ENCODE results near the gene KANSL1. TPM values are rescaled to one million over a fixed set of nuclear protein-coding genes. Genes with fewer than 3 reads are reported as not detected.

Gene KANSL1
- total RNA-seq, 2 donors from 2014 or later, result 26.6 to 29.2 TPM

DNA sequence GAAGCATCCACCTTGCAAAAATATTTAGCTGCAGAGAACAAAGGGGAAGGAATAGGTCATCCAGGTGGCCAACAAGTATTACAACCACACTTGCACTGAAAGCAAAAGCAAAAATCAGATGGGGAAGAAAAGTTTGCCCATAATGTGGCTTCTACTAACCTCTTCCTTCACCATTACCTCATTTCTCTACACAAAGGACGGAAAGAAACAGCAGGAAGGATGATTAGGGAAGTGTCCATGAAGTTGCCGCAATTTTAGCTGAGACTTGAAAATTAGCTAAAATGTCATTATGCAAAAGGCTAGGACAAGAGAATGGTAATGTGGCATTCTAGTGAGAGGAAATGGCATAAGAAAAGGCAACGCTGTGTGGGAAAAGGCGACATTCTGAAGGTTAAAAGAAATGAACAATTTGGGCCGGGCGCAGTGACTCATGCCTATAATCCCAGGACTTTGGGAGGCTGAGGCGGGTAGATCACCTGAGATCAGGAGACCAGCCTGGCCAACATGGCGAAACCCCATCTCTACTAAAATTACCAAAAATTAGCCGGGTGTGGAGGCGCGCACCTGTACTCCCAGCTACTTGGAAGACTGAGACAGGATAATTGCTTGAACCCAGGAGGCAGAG lies 13.7 kb downstream of the KANSL1 start:
- H3K27ac ChIP-seq, result no peak overlapping the region
- H3K27me3 ChIP-seq, result no peaks in the 10 kb centered on the region
- peaks cover 0 to 88% of the 10 kb centered on the region in 2 donors for H3K4me1 ChIP-seq
- no peaks in the 10 kb centered on the region for H3K9me3 ChIP-seq
- TF ChIP-seq, protein P1, sequence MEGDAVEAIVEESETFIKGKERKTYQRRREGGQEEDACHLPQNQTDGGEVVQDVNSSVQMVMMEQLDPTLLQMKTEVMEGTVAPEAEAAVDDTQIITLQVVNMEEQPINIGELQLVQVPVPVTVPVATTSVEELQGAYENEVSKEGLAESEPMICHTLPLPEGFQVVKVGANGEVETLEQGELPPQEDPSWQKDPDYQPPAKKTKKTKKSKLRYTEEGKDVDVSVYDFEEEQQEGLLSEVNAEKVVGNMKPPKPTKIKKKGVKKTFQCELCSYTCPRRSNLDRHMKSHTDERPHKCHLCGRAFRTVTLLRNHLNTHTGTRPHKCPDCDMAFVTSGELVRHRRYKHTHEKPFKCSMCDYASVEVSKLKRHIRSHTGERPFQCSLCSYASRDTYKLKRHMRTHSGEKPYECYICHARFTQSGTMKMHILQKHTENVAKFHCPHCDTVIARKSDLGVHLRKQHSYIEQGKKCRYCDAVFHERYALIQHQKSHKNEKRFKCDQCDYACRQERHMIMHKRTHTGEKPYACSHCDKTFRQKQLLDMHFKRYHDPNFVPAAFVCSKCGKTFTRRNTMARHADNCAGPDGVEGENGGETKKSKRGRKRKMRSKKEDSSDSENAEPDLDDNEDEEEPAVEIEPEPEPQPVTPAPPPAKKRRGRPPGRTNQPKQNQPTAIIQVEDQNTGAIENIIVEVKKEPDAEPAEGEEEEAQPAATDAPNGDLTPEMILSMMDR (IDR thresholded peaks at IDR 0.05), result no peak
- no peaks in the 10 kb centered on the region for H3K36me3 ChIP-seq
- no peak for DNase-seq (ENCODE audit: low spot score)
- no peak overlapping the region for H3K4me3 ChIP-seq

DNA sequence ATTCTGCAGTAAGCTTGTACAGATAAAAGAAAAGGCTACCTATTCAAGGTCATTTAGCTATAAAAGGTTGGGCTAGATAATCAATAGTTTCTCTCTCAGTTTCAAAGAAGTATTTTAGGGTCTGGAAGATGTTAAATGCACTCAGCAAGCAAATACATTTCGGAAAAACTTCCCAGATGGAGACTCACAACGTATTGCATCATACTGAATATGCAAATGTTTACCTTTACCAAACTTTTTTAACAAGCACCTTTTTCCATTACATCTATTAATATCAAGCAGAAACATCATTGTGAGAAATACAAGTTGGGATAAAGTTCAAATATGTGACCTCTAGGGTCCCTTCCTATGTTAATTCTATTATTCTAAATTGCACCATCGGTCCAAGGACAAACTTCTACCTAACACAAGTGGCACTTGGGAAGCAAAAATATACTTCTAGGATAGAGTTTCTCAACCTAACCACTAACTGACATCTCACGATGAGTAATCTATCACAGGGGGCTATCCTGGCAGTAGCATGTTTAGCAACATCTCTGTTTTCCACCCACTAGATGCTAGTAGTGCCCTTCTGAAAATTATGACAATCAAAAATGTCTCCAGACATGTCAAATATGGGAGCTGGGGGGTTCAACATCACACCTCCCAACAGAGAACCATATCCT lies 14.5 kb downstream of the KANSL1 start:
- H3K27ac ChIP-seq, result no peak overlapping the region
- H3K4me1 ChIP-seq, result peaks cover 0 to 88% of the 10 kb centered on the region in 2 donors
- no peak for DNase-seq (ENCODE audit: low spot score)
- TF ChIP-seq, protein P1 (IDR thresholded peaks at IDR 0.05), result no peak
- H3K27me3 ChIP-seq, result no peaks in the 10 kb centered on the region
- H3K36me3 ChIP-seq, result no peaks in the 10 kb centered on the region
- H3K9me3 ChIP-seq, result no peaks in the 10 kb centered on the region
- no peak overlapping the region for H3K4me3 ChIP-seq

DNA sequence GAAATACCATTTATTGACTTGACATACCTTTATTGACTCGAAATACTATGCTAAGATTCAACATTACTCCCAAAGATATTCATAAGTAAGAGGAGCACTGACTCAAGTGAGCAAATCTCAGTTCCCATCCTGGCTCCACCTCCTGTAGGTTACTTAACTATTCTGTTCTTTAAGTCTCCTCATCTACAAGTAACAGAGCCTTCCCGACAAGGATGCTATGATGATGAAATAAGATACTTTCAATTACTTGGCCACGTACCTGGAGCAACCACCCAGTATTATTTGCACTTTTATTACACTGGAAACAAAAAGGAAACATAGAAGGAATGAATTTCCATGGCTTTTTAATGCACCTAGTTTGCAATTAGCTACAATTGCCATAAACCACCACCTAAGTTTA lies 16.3 kb downstream of the KANSL1 start:
- no peaks in the 10 kb centered on the region for H3K27me3 ChIP-seq
- TF ChIP-seq, protein P1 (IDR thresholded peaks at IDR 0.05), result no peak
- peaks cover 0 to 86% of the 10 kb centered on the region in 2 donors for H3K4me1 ChIP-seq
- H3K4me3 ChIP-seq, result no peak overlapping the region
- H3K27ac ChIP-seq, result no peak overlapping the region
- H3K36me3 ChIP-seq, result no peaks in the 10 kb centered on the region
- no peaks in the 10 kb centered on the region for H3K9me3 ChIP-seq
- DNase-seq (ENCODE audit: low spot score), result no peak

DNA sequence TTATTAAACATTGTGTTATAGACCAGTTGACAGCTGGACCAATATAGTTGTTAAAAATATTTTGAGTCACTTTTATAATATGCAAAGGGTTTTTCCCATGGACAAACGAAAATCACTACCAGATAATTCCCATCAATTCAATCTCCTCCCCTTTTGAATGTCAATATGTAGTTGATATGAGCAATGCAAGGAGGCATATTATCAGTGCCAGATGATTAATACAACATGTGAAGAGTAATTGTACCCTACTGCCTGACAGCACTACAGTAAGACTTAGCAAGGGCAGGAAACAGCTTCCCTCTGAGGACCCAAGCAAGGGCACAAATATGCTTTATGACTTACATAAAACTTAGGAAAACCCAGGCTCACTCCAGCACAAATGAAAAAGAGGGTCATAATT lies 17.3 kb downstream of the KANSL1 start:
- Histone ChIP-seq H3K36me3 (peaks cover 11% of the 10 kb centered on the region), H3K4me1 (peaks cover 0 to 84% of the 10 kb centered on the region in 2 donors), H3K9me3 (no peaks in the 10 kb centered on the region), H3K27ac (no peak overlapping the region), H3K27me3 (no peaks in the 10 kb centered on the region), H3K4me3 (no peak overlapping the region)
- no peak for DNase-seq (ENCODE audit: low spot score)
- TF ChIP-seq, protein P1 (IDR thresholded peaks at IDR 0.05), result no peak

DNA sequence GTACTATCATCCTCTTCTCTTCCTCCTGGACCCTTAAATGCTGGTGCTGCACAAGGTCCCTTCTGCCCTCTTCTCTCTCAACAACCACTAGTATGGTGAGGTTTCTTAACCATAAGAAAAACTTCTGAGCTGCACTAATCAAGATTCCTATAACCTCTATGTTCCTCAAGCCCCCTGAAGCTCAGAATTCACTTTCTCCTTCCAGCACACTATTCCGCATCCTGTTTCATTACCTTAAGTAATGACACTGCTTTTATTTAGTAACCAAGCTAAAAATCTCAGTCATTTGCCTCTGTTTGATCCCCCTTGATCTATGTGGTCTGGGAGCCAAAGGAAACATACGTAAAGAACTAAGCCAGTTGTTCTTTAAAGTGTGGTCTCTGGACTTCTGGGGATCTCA lies 20.1 kb downstream of the KANSL1 start:
- Histone ChIP-seq H3K27ac (no peak overlapping the region), H3K9me3 (no peaks in the 10 kb centered on the region), H3K27me3 (no peaks in the 10 kb centered on the region), H3K4me1 (peaks cover 0 to 69% of the 10 kb centered on the region in 2 donors), H3K4me3 (no peak overlapping the region), H3K36me3 (peaks cover 18% of the 10 kb centered on the region)
- TF ChIP-seq, protein P1 (IDR thresholded peaks at IDR 0.05), result no peak
- no peak for DNase-seq (ENCODE audit: low spot score)

Measured in right atrium auricular region (tissue), 2 donors.